ENCODE data around the gene ANOS1. TPM values are rescaled to one million over a fixed set of nuclear protein-coding genes. Genes with fewer than 3 reads are reported as not detected.

The ANOS1 gene
- total RNA-seq, 1 experiment from 2014 or later = 0.18 TPM

- Histone ChIP-seq H3K4me1 (ENCODE audit: control insufficient read depth, insufficient read depth, low read length) (no peaks in the 10 kb centered on the region), H3K4me3 (ENCODE audit: low read depth in 2 of 2, low read length in 2 of 2) (no peak overlapping the region), H3K9me3 (ENCODE audit: control insufficient read depth, insufficient read depth, low read depth, low read length) (no peaks in the 10 kb centered on the region), H3K36me3 (ENCODE audit: control insufficient read depth, insufficient read depth, low read length) (no peaks in the 10 kb centered on the region), H3K27ac (ENCODE audit: low read length) (no peak overlapping the region), H3K27me3 (ENCODE audit: control insufficient read depth, insufficient read depth, low read length) (no peaks in the 10 kb centered on the region)
- no peak for TF ChIP-seq TCF7L2 (IDR thresholded peaks at IDR 0.05; ENCODE audit: low read depth, low read length)
- no peak for TF ChIP-seq POLR2AphosphoS5 (IDR thresholded peaks at IDR 0.05; ENCODE audit: low read depth, low read length)
- TF ChIP-seq SIN3A (IDR thresholded peaks at IDR 0.05; ENCODE audit: borderline replicate concordance, insufficient read depth, low read depth, low read length) = no peak
- TF ChIP-seq, protein P1, sequence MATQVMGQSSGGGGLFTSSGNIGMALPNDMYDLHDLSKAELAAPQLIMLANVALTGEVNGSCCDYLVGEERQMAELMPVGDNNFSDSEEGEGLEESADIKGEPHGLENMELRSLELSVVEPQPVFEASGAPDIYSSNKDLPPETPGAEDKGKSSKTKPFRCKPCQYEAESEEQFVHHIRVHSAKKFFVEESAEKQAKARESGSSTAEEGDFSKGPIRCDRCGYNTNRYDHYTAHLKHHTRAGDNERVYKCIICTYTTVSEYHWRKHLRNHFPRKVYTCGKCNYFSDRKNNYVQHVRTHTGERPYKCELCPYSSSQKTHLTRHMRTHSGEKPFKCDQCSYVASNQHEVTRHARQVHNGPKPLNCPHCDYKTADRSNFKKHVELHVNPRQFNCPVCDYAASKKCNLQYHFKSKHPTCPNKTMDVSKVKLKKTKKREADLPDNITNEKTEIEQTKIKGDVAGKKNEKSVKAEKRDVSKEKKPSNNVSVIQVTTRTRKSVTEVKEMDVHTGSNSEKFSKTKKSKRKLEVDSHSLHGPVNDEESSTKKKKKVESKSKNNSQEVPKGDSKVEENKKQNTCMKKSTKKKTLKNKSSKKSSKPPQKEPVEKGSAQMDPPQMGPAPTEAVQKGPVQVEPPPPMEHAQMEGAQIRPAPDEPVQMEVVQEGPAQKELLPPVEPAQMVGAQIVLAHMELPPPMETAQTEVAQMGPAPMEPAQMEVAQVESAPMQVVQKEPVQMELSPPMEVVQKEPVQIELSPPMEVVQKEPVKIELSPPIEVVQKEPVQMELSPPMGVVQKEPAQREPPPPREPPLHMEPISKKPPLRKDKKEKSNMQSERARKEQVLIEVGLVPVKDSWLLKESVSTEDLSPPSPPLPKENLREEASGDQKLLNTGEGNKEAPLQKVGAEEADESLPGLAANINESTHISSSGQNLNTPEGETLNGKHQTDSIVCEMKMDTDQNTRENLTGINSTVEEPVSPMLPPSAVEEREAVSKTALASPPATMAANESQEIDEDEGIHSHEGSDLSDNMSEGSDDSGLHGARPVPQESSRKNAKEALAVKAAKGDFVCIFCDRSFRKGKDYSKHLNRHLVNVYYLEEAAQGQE (IDR thresholded peaks at IDR 0.05; ENCODE audit: insufficient read depth in 1 of 2, low read depth in 2 of 2, low read length in 1 of 2) = no peak
- no peak for TF ChIP-seq CTCF (IDR thresholded peaks at IDR 0.05)
- DNase-seq (ENCODE audit: low read depth, low spot score) (no peak), ATAC-seq (no peak)
- intact Hi-C loops (cut with micrococcal nuclease; ENCODE audit: unreplicated experiment) (no loop called here), in situ Hi-C loops (cut with HindIII; ENCODE audit: low pct_unique_long_range_greater_than_20kb, low sequenced_read_pairs) (no loop called here)
- no TSS peak for BruUV-seq (replicated peaks)
- ChIA-PET POLR2A (no interaction called here), CTCF (no interaction called here)
Measured at GRCh38 chrX:8675006-8675630, 56.8 kb downstream of the ANOS1 start.

DNA sequence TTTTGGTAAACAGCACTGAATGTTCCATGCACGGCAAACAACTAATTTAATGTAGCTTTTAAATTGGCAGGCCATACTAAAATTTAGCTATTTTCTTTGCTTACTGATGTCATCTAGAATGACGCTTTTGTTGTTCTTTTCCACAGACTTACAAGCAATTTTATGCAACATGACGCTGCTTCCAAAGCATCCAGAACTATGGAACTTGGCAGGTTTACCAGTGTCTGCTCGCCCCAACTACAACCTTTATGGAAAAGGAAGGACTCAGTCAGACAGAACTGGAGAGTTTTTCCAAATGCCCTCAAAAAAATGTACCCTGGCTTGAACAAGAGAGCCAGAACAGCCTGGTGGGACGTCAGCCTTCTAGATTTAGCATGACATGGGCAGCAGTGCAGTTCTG lies 58.7 kb downstream of the ANOS1 start:
- Histone ChIP-seq H3K36me3 (ENCODE audit: control insufficient read depth, insufficient read depth, low read length) (no peaks in the 10 kb centered on the region), H3K27me3 (ENCODE audit: control insufficient read depth, insufficient read depth, low read length) (no peaks in the 10 kb centered on the region), H3K27ac (ENCODE audit: low read length) (no peak overlapping the region), H3K9me3 (ENCODE audit: control insufficient read depth, insufficient read depth, low read depth, low read length) (no peaks in the 10 kb centered on the region), H3K4me3 (ENCODE audit: low read depth in 2 of 2, low read length in 2 of 2) (no peak overlapping the region), H3K4me1 (ENCODE audit: control insufficient read depth, insufficient read depth, low read length) (no peaks in the 10 kb centered on the region)
- DNase-seq (ENCODE audit: low read depth, low spot score) = no peak
- in situ Hi-C loops (cut with HindIII; ENCODE audit: low pct_unique_long_range_greater_than_20kb, low sequenced_read_pairs) (no loop called here), intact Hi-C loops (cut with micrococcal nuclease; ENCODE audit: unreplicated experiment) (no loop called here)
- CTCF ChIA-PET = no interaction called here
- POLR2A ChIA-PET = no interaction called here
- no peak for ATAC-seq
- TF ChIP-seq POLR2AphosphoS5 (IDR thresholded peaks at IDR 0.05; ENCODE audit: low read depth, low read length) (no peak), SIN3A (IDR thresholded peaks at IDR 0.05; ENCODE audit: borderline replicate concordance, insufficient read depth, low read depth, low read length) (no peak), TCF7L2 (IDR thresholded peaks at IDR 0.05; ENCODE audit: low read depth, low read length) (no peak), CTCF (IDR thresholded peaks at IDR 0.05) (no peak)
- TF ChIP-seq, protein P1 (IDR thresholded peaks at IDR 0.05; ENCODE audit: insufficient read depth in 1 of 2, low read depth in 2 of 2, low read length in 1 of 2) = no peak
- no TSS peak for BruUV-seq (replicated peaks)

Measured in Panc1 (cell line).